ENCODE measurements around the gene PLD5.
"Not testable (repeated sequence)": the region's sequence is repeated elsewhere in the genome, so short reads cannot be mapped to it uniquely, and the experiment has no call there.

Gene PLD5

DNA sequence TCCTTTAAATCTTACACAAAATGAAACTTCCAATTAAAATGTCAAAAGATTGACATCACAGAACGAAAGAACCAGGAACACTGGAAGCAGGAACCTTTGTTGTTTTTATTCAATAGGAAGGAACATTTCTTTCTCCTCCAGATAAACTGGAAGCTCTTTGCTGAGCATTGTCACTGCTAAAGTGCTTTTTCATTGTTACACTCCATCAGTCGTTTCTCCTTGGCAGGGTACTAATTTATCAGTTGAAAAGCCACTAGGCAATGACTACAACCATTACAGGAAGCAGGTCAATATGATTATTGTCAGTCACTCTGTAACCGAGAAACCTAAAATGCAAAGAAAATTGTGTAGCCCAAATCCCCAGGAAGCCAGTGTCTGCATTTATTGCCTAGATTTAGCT is 362.4 kb downstream of the PLD5 start:
- ATAC-seq (replicated peaks): no peak
- H3K27ac Mint-ChIP-seq: no peak overlapping the region

DNA sequence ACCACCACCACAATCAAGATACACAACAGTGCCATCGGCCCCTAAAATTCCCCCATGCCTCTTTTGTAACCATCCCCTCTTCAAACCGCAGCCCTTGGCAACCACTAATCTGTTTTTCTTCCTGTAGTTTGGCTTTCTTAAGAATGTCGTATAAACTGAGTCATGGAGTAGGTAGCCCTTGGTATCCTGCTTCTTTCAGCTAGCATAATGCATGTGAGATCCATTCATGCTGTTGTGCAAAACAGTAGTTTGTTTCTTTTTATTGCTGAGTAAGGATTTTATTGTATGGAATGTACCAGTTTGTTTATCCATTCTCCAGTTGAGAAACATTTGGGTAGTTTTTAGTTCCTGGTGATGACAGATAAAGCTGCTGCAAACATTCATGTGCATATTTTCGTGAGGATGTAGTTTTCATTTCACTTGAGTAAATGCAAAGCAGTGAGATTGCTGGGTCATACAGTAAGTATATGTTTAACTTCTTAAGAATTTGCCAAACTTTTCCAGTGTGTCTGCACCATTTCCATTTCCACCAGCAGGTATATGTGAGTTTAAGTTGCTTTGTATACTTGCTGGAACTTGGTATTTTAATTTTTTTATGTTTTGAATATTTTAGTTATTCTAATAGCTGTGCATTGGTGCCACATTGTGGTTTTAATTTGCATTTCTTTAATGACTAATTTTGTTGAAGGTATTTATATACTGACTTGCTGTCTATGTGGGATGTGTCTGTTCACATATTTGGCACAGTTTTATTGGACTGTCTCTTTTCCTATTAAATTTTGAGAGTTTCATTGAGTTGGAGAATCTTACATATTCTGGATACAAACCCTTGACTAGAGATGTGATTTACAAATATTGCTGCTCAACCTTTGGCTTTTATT is 377.2 kb downstream of the PLD5 start:
- ATAC-seq (replicated peaks): no peak
- DNase-seq: no peak
- H3K27ac Mint-ChIP-seq: no peak overlapping the region
- H3K4me1 Mint-ChIP-seq (ENCODE audit: low read depth in 2 of 2): no peaks in the 10 kb centered on the region
- no peaks in the 10 kb centered on the region for H3K36me3 Mint-ChIP-seq (ENCODE audit: insufficient read depth)
- no peaks in the 10 kb centered on the region for H3K27me3 Mint-ChIP-seq
- H3K9me3 Mint-ChIP-seq: no peaks in the 10 kb centered on the region
- H3K4me3 Mint-ChIP-seq: no peak overlapping the region

More for the DNA sequence above, 362.4 kb downstream of the PLD5 start:
- DNase-seq: no peak
- Mint-ChIP-seq H3K9me3 (peaks cover 0 to 2% of the 10 kb centered on the region in 2 donors), H3K4me1 (ENCODE audit: low read depth in 2 of 2) (no peaks in the 10 kb centered on the region), H3K4me3 (no peak overlapping the region), H3K36me3 (ENCODE audit: insufficient read depth) (no peaks in the 10 kb centered on the region), H3K27me3 (no peaks in the 10 kb centered on the region)

DNA sequence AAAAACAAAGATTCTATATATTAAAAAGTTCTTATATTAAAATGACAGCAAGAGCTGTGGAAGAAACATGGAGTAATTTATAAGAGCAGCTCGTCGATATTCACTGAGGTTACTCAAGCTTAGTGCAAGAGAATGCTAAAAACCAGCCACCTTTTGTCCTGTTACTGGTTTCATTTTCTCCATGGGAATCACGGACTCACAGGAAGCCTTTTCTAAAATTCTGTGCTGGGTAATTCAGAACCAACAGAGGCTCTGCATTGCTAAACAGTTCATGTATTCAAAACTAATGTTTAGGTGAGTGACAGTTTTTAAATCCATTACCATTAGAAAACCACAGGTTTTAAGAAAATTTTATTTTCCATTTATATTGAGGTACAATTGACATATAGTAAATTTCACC is 377.8 kb downstream of the PLD5 start:
- H3K27me3 Mint-ChIP-seq: no peaks in the 10 kb centered on the region
- DNase-seq: no peak
- H3K36me3 Mint-ChIP-seq (ENCODE audit: insufficient read depth): no peaks in the 10 kb centered on the region
- H3K9me3 Mint-ChIP-seq: no peaks in the 10 kb centered on the region
- no peaks in the 10 kb centered on the region for H3K4me1 Mint-ChIP-seq (ENCODE audit: low read depth in 2 of 2)
- H3K27ac Mint-ChIP-seq: no peak overlapping the region
- ATAC-seq (replicated peaks): no peak
- H3K4me3 Mint-ChIP-seq: no peak overlapping the region

GRCh38 chr1:242140836-242141235 is 383.7 kb downstream of the PLD5 start:
- H3K36me3 Mint-ChIP-seq (ENCODE audit: insufficient read depth): no peaks in the 10 kb centered on the region
- H3K9me3 Mint-ChIP-seq: no peaks in the 10 kb centered on the region
- H3K27ac Mint-ChIP-seq: no peak overlapping the region
- DNase-seq: no peak
- peaks cover 0 to 5% of the 10 kb centered on the region in 2 donors for H3K4me1 Mint-ChIP-seq (ENCODE audit: low read depth in 2 of 2)
- ATAC-seq (replicated peaks): no peak
- no peak overlapping the region for H3K4me3 Mint-ChIP-seq
- peaks cover 12 to 17% of the 10 kb centered on the region in 2 donors for H3K27me3 Mint-ChIP-seq

- no peaks in the 10 kb centered on the region for H3K9me3 Mint-ChIP-seq
- H3K4me3 Mint-ChIP-seq: no peak overlapping the region
- peaks cover 0 to 5% of the 10 kb centered on the region in 2 donors for H3K4me1 Mint-ChIP-seq (ENCODE audit: low read depth in 2 of 2)
- H3K27ac Mint-ChIP-seq: no peak overlapping the region
- peaks cover 12 to 17% of the 10 kb centered on the region in 2 donors for H3K27me3 Mint-ChIP-seq
- ATAC-seq (replicated peaks) (no peak), DNase-seq (no peak)
- no peaks in the 10 kb centered on the region for H3K36me3 Mint-ChIP-seq (ENCODE audit: insufficient read depth)
These were observed 384.5 kb downstream of the PLD5 start for GRCh38 chr1:242139986-242140385.

GRCh38 chr1:242139442-242139841 is 385.1 kb downstream of the PLD5 start:
- DNase-seq: no peak
- peaks cover 0 to 5% of the 10 kb centered on the region in 2 donors for H3K4me1 Mint-ChIP-seq (ENCODE audit: low read depth in 2 of 2)
- ATAC-seq (replicated peaks): no peak
- H3K27ac Mint-ChIP-seq: no peak overlapping the region
- H3K27me3 Mint-ChIP-seq: peaks cover 12 to 17% of the 10 kb centered on the region in 2 donors
- H3K36me3 Mint-ChIP-seq (ENCODE audit: insufficient read depth): no peaks in the 10 kb centered on the region
- no peaks in the 10 kb centered on the region for H3K9me3 Mint-ChIP-seq
- no peak overlapping the region for H3K4me3 Mint-ChIP-seq

DNA sequence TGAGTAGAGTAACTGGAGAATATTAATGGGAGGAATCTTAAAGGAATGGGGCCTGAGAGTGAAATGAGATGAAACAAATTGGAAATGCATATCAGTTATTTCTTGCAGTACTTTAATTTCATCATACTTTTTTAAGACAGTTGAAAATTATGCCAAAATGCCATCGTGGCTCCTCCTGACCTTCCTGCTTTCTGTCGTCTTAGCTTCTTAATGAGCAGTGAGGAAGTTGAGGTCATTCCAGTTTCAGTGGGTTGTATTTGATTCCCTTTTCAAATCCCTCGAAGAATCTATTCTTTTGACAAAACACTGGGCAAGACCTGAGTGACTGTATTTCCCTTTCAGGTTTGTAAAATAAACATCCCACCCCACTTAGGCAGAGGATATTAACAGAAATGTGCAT is 390.7 kb downstream of the PLD5 start:
- H3K4me1 Mint-ChIP-seq (ENCODE audit: low read depth in 2 of 2): no peaks in the 10 kb centered on the region
- ATAC-seq (replicated peaks) (no peak), DNase-seq (no peak)
- H3K4me3 Mint-ChIP-seq: no peak overlapping the region
- no peaks in the 10 kb centered on the region for H3K27me3 Mint-ChIP-seq
- no peaks in the 10 kb centered on the region for H3K9me3 Mint-ChIP-seq
- H3K27ac Mint-ChIP-seq: no peak overlapping the region
- H3K36me3 Mint-ChIP-seq (ENCODE audit: insufficient read depth): no peaks in the 10 kb centered on the region

DNA sequence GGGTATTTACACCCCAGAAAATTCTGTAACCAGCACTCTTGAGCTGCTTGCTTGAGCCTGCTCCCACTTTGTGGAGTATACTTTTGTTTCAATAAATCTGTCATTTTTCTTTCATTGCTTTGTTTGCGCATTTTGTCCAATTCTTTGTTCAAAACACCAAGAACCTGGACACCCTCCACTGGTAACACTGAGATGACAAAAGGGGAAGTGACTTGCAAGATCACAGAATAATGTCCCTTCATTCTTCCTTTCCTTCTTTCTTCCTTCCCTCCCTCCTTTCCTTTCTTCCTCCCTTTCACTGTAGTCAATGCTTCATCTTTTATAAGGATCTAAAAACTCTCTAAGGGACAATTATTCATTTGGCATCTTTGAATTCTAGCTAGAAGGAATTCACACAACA is 391.1 kb downstream of the PLD5 start:
- Mint-ChIP-seq H3K4me3 (no peak overlapping the region), H3K9me3 (no peaks in the 10 kb centered on the region), H3K27ac (no peak overlapping the region), H3K36me3 (ENCODE audit: insufficient read depth) (no peaks in the 10 kb centered on the region), H3K27me3 (no peaks in the 10 kb centered on the region), H3K4me1 (ENCODE audit: low read depth in 2 of 2) (no peaks in the 10 kb centered on the region)
- no peak for ATAC-seq (replicated peaks)
- no peak for DNase-seq

DNA sequence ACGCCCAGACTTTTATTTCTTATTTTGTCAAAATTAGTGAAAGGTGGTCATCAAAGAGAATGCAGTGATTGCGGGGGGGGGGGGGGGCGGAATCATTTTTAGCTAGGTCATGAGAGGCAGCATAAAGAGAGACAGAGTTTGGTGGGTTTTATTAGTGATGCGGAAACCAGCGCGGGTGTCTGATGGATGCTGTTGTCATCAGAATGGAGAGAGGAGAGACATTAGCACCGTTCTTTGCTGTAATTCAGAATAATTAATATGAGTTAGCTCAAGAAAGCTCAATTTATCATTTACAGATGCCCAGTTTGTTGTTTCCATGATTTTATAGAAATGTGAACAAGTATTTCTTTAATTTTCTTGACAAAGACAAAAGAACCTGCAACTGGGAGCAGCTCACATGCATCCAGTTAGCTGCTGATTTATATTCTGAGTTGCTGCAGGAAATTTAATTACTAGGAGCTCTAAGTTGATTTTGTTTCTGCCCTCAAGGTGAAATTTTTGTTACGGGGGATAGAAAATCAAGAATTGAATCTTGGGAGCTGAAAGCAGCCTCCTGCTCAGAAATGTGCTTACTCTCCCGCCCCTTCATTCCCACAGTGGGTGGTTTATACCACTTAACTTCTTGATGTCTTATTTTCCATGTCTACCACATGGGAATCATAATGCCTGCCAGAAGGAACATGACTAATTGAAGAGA is 392.2 kb downstream of the PLD5 start:
- H3K9me3 Mint-ChIP-seq: no peaks in the 10 kb centered on the region
- no peaks in the 10 kb centered on the region for H3K4me1 Mint-ChIP-seq (ENCODE audit: low read depth in 2 of 2)
- DNase-seq: no peak
- no peak overlapping the region for H3K27ac Mint-ChIP-seq
- H3K4me3 Mint-ChIP-seq: no peak overlapping the region
- H3K27me3 Mint-ChIP-seq: no peaks in the 10 kb centered on the region
- H3K36me3 Mint-ChIP-seq (ENCODE audit: insufficient read depth): no peaks in the 10 kb centered on the region
- ATAC-seq (replicated peaks): no peak

GRCh38 chr1:242128951-242129502 is 395.5 kb downstream of the PLD5 start:
- H3K4me1 Mint-ChIP-seq (ENCODE audit: low read depth in 2 of 2): no peaks in the 10 kb centered on the region
- DNase-seq (no peak), ATAC-seq (replicated peaks) (no peak)
- no peaks in the 10 kb centered on the region for H3K9me3 Mint-ChIP-seq
- H3K27me3 Mint-ChIP-seq: no peaks in the 10 kb centered on the region
- no peaks in the 10 kb centered on the region for H3K36me3 Mint-ChIP-seq (ENCODE audit: insufficient read depth)
- no peak overlapping the region for H3K27ac Mint-ChIP-seq
- H3K4me3 Mint-ChIP-seq: no peak overlapping the region

GRCh38 chr1:242120432-242120831 is 404.1 kb downstream of the PLD5 start:
- Mint-ChIP-seq H3K27me3 (no peaks in the 10 kb centered on the region), H3K27ac (no peak overlapping the region), H3K36me3 (ENCODE audit: insufficient read depth) (no peaks in the 10 kb centered on the region), H3K4me3 (no peak overlapping the region), H3K4me1 (ENCODE audit: low read depth in 2 of 2) (no peaks in the 10 kb centered on the region), H3K9me3 (no peaks in the 10 kb centered on the region)
- no peak for ATAC-seq (replicated peaks)
- DNase-seq: no peak

DNA sequence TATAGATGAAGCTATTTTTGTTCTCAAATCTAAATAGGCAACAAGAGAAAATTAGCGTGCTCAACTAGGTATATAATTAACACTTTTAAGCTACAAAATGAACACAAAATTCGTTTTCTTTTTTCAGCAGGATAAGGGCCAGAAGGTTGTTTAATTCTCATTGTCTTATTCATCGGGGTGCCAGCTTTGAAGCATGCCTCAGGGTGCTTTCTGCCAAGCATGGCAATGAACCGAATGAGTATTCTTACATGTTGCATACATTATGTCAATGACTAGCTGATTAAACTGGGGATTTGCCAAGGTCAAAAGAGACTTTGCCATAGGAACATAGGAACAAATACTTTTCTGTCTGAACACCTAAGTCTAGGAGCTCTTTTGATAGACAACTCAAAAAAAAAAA is 423.6 kb downstream of the PLD5 start:
- no peak for DNase-seq
- Mint-ChIP-seq H3K4me3 (no peak overlapping the region), H3K9me3 (no peaks in the 10 kb centered on the region), H3K36me3 (ENCODE audit: insufficient read depth) (no peaks in the 10 kb centered on the region), H3K4me1 (ENCODE audit: low read depth in 2 of 2) (no peaks in the 10 kb centered on the region), H3K27me3 (peaks cover 0 to 16% of the 10 kb centered on the region in 2 donors), H3K27ac (no peak overlapping the region)
- ATAC-seq (replicated peaks): no peak

- ATAC-seq (replicated peaks); H3K36me3 Mint-ChIP-seq (ENCODE audit: insufficient read depth); H3K27me3 Mint-ChIP-seq; H3K4me3 Mint-ChIP-seq; H3K4me1 Mint-ChIP-seq (ENCODE audit: low read depth in 2 of 2); H3K27ac Mint-ChIP-seq; H3K9me3 Mint-ChIP-seq; DNase-seq: not testable (repeated sequence)
These were observed 427.2 kb downstream of the PLD5 start for GRCh38 chr1:242097283-242097682.

GRCh38 chr1:242093116-242093515 is 431.4 kb downstream of the PLD5 start:
- ATAC-seq (replicated peaks) (no peak), DNase-seq (no peak)
- no peaks in the 10 kb centered on the region for H3K9me3 Mint-ChIP-seq
- H3K27ac Mint-ChIP-seq: no peak overlapping the region
- no peaks in the 10 kb centered on the region for H3K4me1 Mint-ChIP-seq (ENCODE audit: low read depth in 2 of 2)
- H3K4me3 Mint-ChIP-seq: no peak overlapping the region
- H3K36me3 Mint-ChIP-seq (ENCODE audit: insufficient read depth): no peaks in the 10 kb centered on the region
- H3K27me3 Mint-ChIP-seq: no peaks in the 10 kb centered on the region

All from effector memory CD8-positive, alpha-beta T cell (primary cell).